HEK293 (cell line): ENCODE results near the gene RAC2.

Source experiments
- CTCF ChIA-PET: fragments of 350-600 bp; formaldehyde crosslinking; extraction: SDS; loops from one replicate; lab custom pipeline; 2021; ENCODE audit warnings: antibody characterized with exemption; lab: Yijun Ruan, JAX
- POLR2A ChIA-PET: fragments of 300-600 bp; formaldehyde crosslinking; extraction: SDS; loops from one replicate; lab custom pipeline; 2020; ENCODE audit warnings: antibody characterized with exemption, inconsistent platforms; lab: Yijun Ruan, JAX
- H3K27ac ChIP-seq: fragments of 200-500 bp; sonication (Bioruptor generic); 2 replicates; pipeline ENCODE4 v1.5.1; 2014; ENCODE audit warnings: low read depth, low read length, control low read depth, inconsistent platforms; ENCODE audit errors: extremely low read depth
- H3K36me3 ChIP-seq, 2 experiments: fragments of 200-500 bp in 1 of 2; sonication (Bioruptor generic) in 1 of 2; 1 replicate in 1 of 2; 2 replicates in 1 of 2; pipeline ENCODE4 v1.5.1; 2014 to 2017; ENCODE audit warnings: inconsistent platforms in 2 of 2, low read length in 2 of 2; ENCODE audit not compliant: control insufficient read depth in 2 of 2, insufficient read depth in 1 of 2
- H3K4me1 ChIP-seq: fragments of 200-500 bp; sonication (Bioruptor generic); 2 replicates; pipeline ENCODE4 v1.5.1; 2014; ENCODE audit warnings: mild to moderate bottlenecking, low read length, inconsistent platforms; ENCODE audit not compliant: control insufficient read depth, insufficient read depth
- H3K4me3 ChIP-seq: 2 replicates; pipeline ENCODE4 v1.5.1; 2011; ENCODE audit warnings: low read depth, mild to moderate bottlenecking, control low read depth, low read length, moderate library complexity
- H3K9me3 ChIP-seq: fragments of 200-500 bp; sonication (Bioruptor generic); 2 replicates; pipeline ENCODE4 v1.5.1; 2014; ENCODE audit warnings: low read depth, low read length, inconsistent platforms; ENCODE audit not compliant: control insufficient read depth, insufficient read depth
- BCL11A ChIP-seq: fragments of 450-650 bp; formaldehyde crosslinking; IDR thresholded peaks from 2 replicates; pipeline ENCODE4 v1.5.1; 2016; ENCODE audit warnings: low read depth, missing biosample characterization, missing genetic modification characterization
- GLIS2 ChIP-seq: fragments of 450-650 bp; formaldehyde crosslinking; IDR thresholded peaks from 2 replicates; pipeline ENCODE4 v1.5.1; 2016; ENCODE audit warnings: missing biosample characterization, missing genetic modification characterization
- KLF1 ChIP-seq: fragments of 450-650 bp; formaldehyde crosslinking; IDR thresholded peaks from 2 replicates; pipeline ENCODE4 v1.5.1; 2016; ENCODE audit warnings: missing biosample characterization, missing genetic modification characterization
- KLF16 ChIP-seq: fragments of 450-650 bp; formaldehyde crosslinking; IDR thresholded peaks from 2 replicates; pipeline ENCODE4 v1.5.1; 2017; ENCODE audit warnings: missing biosample characterization, missing genetic modification characterization
- MZF1 ChIP-seq: fragments of 450-650 bp; formaldehyde crosslinking; IDR thresholded peaks from 2 replicates; pipeline ENCODE4 v1.5.1; 2017; ENCODE audit warnings: missing biosample characterization, missing genetic modification characterization, borderline replicate concordance
- PRDM1 ChIP-seq: fragments of 450-650 bp; formaldehyde crosslinking; IDR thresholded peaks from 2 replicates; pipeline ENCODE4; 2016; ENCODE audit warnings: missing biosample characterization, missing genetic modification characterization
- SCRT1 ChIP-seq: fragments of 450-650 bp; formaldehyde crosslinking; IDR thresholded peaks from 2 replicates; pipeline ENCODE4 v1.5.1; 2016; ENCODE audit warnings: missing biosample characterization, missing genetic modification characterization, borderline replicate concordance
- SETDB1 ChIP-seq: IDR thresholded peaks from one replicate; pipeline ENCODE4 v1.6.1; 2017; ENCODE audit warnings: mild to moderate bottlenecking, low read length, moderate library complexity, mixed read lengths; ENCODE audit not compliant: insufficient read length
- ZFP69B ChIP-seq: fragments of 450-650 bp; formaldehyde crosslinking; IDR thresholded peaks from 2 replicates; pipeline ENCODE4 v1.5.1; 2016; ENCODE audit warnings: missing biosample characterization, missing genetic modification characterization
- ZNF112 ChIP-seq: fragments of 450-650 bp; formaldehyde crosslinking; IDR thresholded peaks from 2 replicates; pipeline ENCODE4 v1.5.0; 2017; ENCODE audit warnings: missing biosample characterization, missing genetic modification characterization
- ZNF133 ChIP-seq: fragments of 450-650 bp; formaldehyde crosslinking; IDR thresholded peaks from 2 replicates; pipeline ENCODE4 v1.5.1; 2016; ENCODE audit warnings: missing biosample characterization, missing genetic modification characterization
- ZNF23 ChIP-seq: fragments of 450-650 bp; formaldehyde crosslinking; IDR thresholded peaks from 2 replicates; pipeline ENCODE4 v1.5.1; 2016; ENCODE audit warnings: missing biosample characterization, missing genetic modification characterization, borderline replicate concordance
- ZNF324 ChIP-seq: fragments of 450-650 bp; formaldehyde crosslinking; IDR thresholded peaks from 2 replicates; pipeline ENCODE4 v1.5.1; 2016; ENCODE audit warnings: missing biosample characterization, missing genetic modification characterization
- ZNF335 ChIP-seq: fragments of 450-650 bp; formaldehyde crosslinking; conservative IDR thresholded peaks from 2 replicates; pipeline ENCODE4 v1.5.1; 2016; ENCODE audit warnings: missing biosample characterization, missing genetic modification characterization
- ZNF549 ChIP-seq: fragments of 450-650 bp; IDR thresholded peaks from 2 replicates; pipeline ENCODE4 v1.5.1; 2018; ENCODE audit warnings: missing biosample characterization, missing genetic modification characterization, mild to moderate bottlenecking, inconsistent platforms, moderate library complexity
- ZNF555 ChIP-seq: fragments of 450-650 bp; formaldehyde crosslinking; conservative IDR thresholded peaks from 2 replicates; pipeline ENCODE4 v1.5.1; 2017; ENCODE audit warnings: missing biosample characterization, mild to moderate bottlenecking, missing genetic modification characterization, inconsistent platforms
- ZNF610 ChIP-seq: fragments of 450-650 bp; formaldehyde crosslinking; IDR thresholded peaks from 2 replicates; pipeline ENCODE4 v1.5.1; 2016; ENCODE audit warnings: missing biosample characterization, missing genetic modification characterization, borderline replicate concordance
- ZNF624 ChIP-seq: fragments of 450-650 bp; formaldehyde crosslinking; IDR thresholded peaks from 2 replicates; pipeline ENCODE4 v1.5.1; 2017; ENCODE audit warnings: missing biosample characterization, missing genetic modification characterization
- ZNF664 ChIP-seq: fragments of 450-650 bp; formaldehyde crosslinking; IDR thresholded peaks from 2 replicates; pipeline ENCODE4 v1.5.1; 2016; ENCODE audit warnings: missing biosample characterization, missing genetic modification characterization
- ZNF701 ChIP-seq: fragments of 450-650 bp; formaldehyde crosslinking; IDR thresholded peaks from 2 replicates; pipeline ENCODE4 v1.5.1; 2016; ENCODE audit warnings: missing biosample characterization, missing genetic modification characterization
- ZNF768 ChIP-seq: fragments of 450-650 bp; formaldehyde crosslinking; IDR thresholded peaks from 2 replicates; pipeline ENCODE4 v1.5.1; 2018; ENCODE audit warnings: missing biosample characterization, mild to moderate bottlenecking, missing genetic modification characterization
- ZNF776 ChIP-seq: fragments of 450-650 bp; formaldehyde crosslinking; IDR thresholded peaks from 2 replicates; pipeline ENCODE4 v1.5.0; 2017; ENCODE audit warnings: missing biosample characterization, missing genetic modification characterization, borderline replicate concordance
- ZNF792 ChIP-seq: fragments of 450-650 bp; formaldehyde crosslinking; IDR thresholded peaks from 2 replicates; pipeline ENCODE4 v1.5.1; 2016; ENCODE audit warnings: missing biosample characterization, missing genetic modification characterization
- ZSCAN23 ChIP-seq: fragments of 450-650 bp; formaldehyde crosslinking; IDR thresholded peaks from 2 replicates; pipeline ENCODE4 v1.5.1; 2016; ENCODE audit warnings: missing biosample characterization, missing genetic modification characterization
- TF ChIP-seq, protein P1 (sequence below): fragments of 450-650 bp; formaldehyde crosslinking; IDR thresholded peaks from 2 replicates; pipeline ENCODE4 v1.5.1; 2016; ENCODE audit warnings: missing biosample characterization, missing genetic modification characterization
- TF ChIP-seq, protein P2 (sequence below): fragments of 450-650 bp; formaldehyde crosslinking; IDR thresholded peaks from 2 replicates; pipeline ENCODE4 v1.5.1; 2016; ENCODE audit warnings: missing biosample characterization, missing genetic modification characterization
- TF ChIP-seq, protein P3 (sequence below): fragments of 450-650 bp; formaldehyde crosslinking; IDR thresholded peaks from 2 replicates; pipeline ENCODE4 v1.5.1; 2016; ENCODE audit warnings: missing biosample characterization, missing genetic modification characterization

RAC2 gene

DNA sequence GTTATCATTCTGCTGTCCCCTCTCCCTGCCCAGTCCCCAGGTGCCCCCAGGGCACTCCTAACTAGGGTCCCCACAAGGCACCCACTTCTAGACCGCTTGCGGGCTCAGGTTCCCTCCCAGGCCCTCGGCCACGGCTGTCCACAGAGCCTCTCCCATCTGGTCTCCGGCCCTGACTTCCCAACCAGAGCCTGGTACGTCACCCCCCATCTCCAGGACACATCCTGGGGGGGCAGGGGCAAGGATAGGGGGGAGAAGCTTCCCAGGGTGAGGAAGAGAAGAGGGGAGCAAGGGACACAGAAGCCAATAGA, 32.2 kb downstream of the RAC2 start:
- Histone ChIP-seq H3K27ac (no peak overlapping the region), H3K4me1 (no peaks in the 10 kb centered on the region), H3K4me3 (no peak overlapping the region), H3K9me3 (no peaks in the 10 kb centered on the region), H3K36me3 (no peaks in the 10 kb centered on the region)
- POLR2A ChIA-PET, result no interaction called here
- CTCF ChIA-PET, result interaction anchor here (0.6 to 3.9 kb wide), 2 partner anchors 12 to 21 kb away, joined by 11 to 24 read pairs; no protein-coding TSS in a partner anchor
- TF ChIP-seq SETDB1 (no peak), ZNF610 (tag by site-specific recombination) (no peak), ZNF555 (tag by site-specific recombination) (no peak), KLF16 (no peak)

DNA sequence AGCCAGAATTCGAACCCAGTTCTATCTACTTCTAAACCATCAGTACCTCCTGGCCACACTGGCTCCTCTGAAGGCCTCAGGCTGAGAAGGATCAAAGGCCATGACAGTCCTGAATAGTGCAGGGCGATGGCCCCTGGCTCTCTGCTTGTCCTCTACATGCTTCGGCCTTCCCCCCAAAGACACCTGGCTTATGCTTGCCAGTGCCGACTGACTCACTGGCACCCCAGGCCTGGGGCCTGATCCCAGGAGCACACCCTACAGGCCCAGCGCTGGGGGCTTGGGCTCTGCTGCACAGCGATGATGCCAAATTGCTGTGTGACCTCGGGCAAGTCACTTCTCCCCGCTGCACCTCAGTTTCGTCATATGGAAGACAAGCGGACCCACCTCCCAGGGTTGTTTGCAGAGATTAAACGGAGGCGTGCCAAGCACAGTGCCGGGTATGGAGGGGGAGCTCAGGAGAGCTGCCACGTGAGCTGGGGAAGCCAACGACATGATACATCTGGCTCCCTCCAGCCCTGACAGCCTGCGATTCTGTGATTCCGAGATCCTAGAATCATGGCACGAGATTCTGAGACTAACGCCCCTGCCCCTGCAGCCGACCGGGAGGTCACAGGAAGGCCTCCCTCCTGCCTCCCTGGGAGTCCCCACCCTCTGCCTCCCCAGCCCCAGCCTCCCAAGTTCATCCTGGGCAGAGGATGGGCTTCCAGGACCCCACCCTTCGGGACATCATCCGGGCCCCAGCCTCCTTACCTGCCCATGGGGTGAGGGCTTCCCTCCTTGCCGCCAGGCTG, 32.8 kb downstream of the RAC2 start:
- TF ChIP-seq ZNF701 (tag by site-specific recombination), result no peak
- TF ChIP-seq BCL11A (tag by site-specific recombination), result no peak
- no peak for TF ChIP-seq ZNF792 (tag by site-specific recombination)
- no peak for TF ChIP-seq ZNF624
- TF ChIP-seq KLF1 (tag by site-specific recombination), result no peak
- TF ChIP-seq, protein P1, sequence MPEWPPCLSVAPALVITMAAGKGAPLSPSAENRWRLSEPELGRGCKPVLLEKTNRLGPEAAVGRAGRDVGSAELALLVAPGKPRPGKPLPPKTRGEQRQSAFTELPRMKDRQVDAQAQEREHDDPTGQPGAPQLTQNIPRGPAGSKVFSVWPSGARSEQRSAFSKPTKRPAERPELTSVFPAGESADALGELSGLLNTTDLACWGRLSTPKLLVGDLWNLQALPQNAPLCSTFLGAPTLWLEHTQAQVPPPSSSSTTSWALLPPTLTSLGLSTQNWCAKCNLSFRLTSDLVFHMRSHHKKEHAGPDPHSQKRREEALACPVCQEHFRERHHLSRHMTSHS (tag by site-specific recombination), result no peak
- TF ChIP-seq, protein P2, sequence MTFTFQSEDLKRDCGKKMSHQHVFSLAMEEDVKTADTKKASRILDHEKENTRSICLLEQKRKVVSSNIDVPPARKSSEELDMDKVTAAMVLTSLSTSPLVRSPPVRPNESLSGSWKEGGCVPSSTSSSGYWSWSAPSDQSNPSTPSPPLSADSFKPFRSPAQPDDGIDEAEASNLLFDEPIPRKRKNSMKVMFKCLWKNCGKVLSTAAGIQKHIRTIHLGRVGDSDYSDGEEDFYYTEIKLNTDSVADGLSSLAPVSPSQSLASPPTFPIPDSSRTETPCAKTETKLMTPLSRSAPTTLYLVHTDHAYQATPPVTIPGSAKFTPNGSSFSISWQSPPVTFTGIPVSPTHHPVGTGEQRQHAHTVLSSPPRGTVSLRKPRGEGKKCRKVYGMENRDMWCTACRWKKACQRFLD (tag by site-specific recombination), result no peak
- TF ChIP-seq ZNF335, result no peak
- no peak for TF ChIP-seq ZNF664 (tag by site-specific recombination)
- TF ChIP-seq ZSCAN23 (tag by site-specific recombination), result no peak
- no peak for TF ChIP-seq ZNF549
- no peak for TF ChIP-seq ZFP69B (tag by site-specific recombination)
- no peak for TF ChIP-seq ZNF133
- no peaks in the 10 kb centered on the region for H3K4me1 ChIP-seq
- CTCF ChIA-PET, result interaction anchor here (0.6 to 3.9 kb wide), 2 partner anchors 11 to 21 kb away, joined by 11 to 24 read pairs; no protein-coding TSS in a partner anchor
- H3K4me3 ChIP-seq, result no peak overlapping the region
- POLR2A ChIA-PET, result no interaction called here
- H3K36me3 ChIP-seq, result no peaks in the 10 kb centered on the region
- H3K27ac ChIP-seq, result no peak overlapping the region
- no peaks in the 10 kb centered on the region for H3K9me3 ChIP-seq

DNA sequence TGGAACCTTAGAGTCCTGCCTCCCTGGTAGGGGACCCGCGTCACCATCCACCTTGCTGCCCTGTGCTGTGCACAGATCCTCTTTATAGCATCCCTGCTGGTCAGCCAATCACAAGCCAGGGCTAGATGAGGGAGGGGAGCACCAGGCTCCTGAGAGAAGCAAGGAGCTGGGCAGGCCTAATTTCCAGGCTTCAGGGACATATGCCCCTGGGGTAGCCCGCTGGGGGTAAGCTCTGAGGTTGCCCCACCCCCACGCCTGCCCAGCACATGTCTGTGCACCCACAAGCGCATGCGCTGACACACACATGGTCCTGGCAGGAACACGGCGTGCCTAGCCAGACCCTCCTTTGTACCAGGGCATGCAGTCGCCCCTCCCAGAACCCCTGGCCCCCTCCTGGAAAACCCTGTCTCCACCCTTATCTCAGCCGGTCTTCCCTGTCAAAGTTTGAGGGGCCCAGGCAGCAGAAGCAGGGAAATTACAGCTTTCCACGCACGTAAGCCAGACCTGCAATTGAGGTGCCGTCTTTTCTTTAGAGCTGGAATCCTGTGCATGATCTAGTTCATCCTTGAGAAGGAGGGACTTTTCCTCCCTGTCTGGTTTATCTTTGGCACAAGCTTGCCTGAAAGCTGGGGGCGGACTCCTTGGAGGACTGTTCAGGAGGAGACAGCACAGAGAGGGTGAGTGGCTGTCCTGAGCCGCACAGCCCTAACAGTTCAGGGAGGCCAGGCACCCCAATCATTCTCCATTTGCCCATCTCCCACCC, 33.8 kb downstream of the RAC2 start:
- ChIA-PET CTCF (interaction anchor here (0.5 to 3.9 kb wide), 4 partner anchors 10 to 659 kb away, joined by 3 to 24 read pairs (median 4); no protein-coding TSS in a partner anchor), POLR2A (interaction anchor here (0.6 kb wide), 1 partner anchor 197 kb away, joined by 3 read pairs; no protein-coding TSS in a partner anchor)
- Histone ChIP-seq H3K36me3 (no peaks in the 10 kb centered on the region), H3K4me3 (no peak overlapping the region), H3K4me1 (no peaks in the 10 kb centered on the region), H3K9me3 (no peaks in the 10 kb centered on the region), H3K27ac (no peak overlapping the region)
- no peak for TF ChIP-seq ZNF776 (tag by site-specific recombination)
- no peak for TF ChIP-seq ZNF324 (tag by site-specific recombination)
- TF ChIP-seq ZNF768 (tag by site-specific recombination), result peak; percentile 37; the same call in 1 of the 2 replicates
- TF ChIP-seq ZNF133, result no peak
- TF ChIP-seq, protein P3, sequence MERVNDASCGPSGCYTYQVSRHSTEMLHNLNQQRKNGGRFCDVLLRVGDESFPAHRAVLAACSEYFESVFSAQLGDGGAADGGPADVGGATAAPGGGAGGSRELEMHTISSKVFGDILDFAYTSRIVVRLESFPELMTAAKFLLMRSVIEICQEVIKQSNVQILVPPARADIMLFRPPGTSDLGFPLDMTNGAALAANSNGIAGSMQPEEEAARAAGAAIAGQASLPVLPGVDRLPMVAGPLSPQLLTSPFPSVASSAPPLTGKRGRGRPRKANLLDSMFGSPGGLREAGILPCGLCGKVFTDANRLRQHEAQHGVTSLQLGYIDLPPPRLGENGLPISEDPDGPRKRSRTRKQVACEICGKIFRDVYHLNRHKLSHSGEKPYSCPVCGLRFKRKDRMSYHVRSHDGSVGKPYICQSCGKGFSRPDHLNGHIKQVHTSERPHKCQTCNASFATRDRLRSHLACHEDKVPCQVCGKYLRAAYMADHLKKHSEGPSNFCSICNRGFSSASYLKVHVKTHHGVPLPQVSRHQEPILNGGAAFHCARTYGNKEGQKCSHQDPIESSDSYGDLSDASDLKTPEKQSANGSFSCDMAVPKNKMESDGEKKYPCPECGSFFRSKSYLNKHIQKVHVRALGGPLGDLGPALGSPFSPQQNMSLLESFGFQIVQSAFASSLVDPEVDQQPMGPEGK, result 0 out of 2 replicates have a peak, but pooled peaks have one; percentile 22
- no peak for TF ChIP-seq MZF1 (tag by site-specific recombination)
- no peak for TF ChIP-seq ZNF549
- 0 out of 2 replicates have a peak, but pooled peaks have one; percentile 23 for TF ChIP-seq GLIS2 (tag by site-specific recombination)
- no peak for TF ChIP-seq ZNF23 (tag by site-specific recombination)
- no peak for TF ChIP-seq SCRT1 (tag by site-specific recombination)
- no peak for TF ChIP-seq ZNF112
- TF ChIP-seq PRDM1 (tag by site-specific recombination), result no peak
